ENCODE data around the gene C9. TPM values are rescaled to one million over a fixed set of nuclear protein-coding genes. Genes with fewer than 3 reads are reported as not detected.
"Not testable (repeated sequence)": the region's sequence is repeated elsewhere in the genome, so short reads cannot be mapped to it uniquely, and the experiment has no call there.

The C9 gene
- total and polyA plus RNA-seq, 12 donors: 0.17 TPM; not detected in 11

GRCh38 chr5:39240750-39241149 is 123.5 kb downstream of the C9 start:
- no peak overlapping the region for H3K27ac ChIP-seq
- ATAC-seq (no peak), DNase-seq (no peak)
- H3K36me3 ChIP-seq: peaks cover 0 to 2% (median 0%) of the 10 kb centered on the region in 9 donors
- intact Hi-C loops (cut with DNase I): no loop called here
- H3K4me1 ChIP-seq: peaks cover 0 to 5% (median 0%) of the 10 kb centered on the region in 9 donors
- H3K9me3 ChIP-seq: peaks cover 0 to 33% (median 6%) of the 10 kb centered on the region in 11 donors
- WGBS, 2 donors: 85 to 86% methylated on average over 1 of the region's 1 CpG
- no peak for TF ChIP-seq CTCF (IDR thresholded peaks at IDR 0.05)
- no peak overlapping the region for H3K4me3 ChIP-seq
- H3K27me3 ChIP-seq: no peaks in the 10 kb centered on the region

- DNase-seq (no peak), ATAC-seq (no peak)
- H3K36me3 ChIP-seq: no peaks in the 10 kb centered on the region
- no peaks in the 10 kb centered on the region for H3K27me3 ChIP-seq
- no peak overlapping the region for H3K4me3 ChIP-seq
- H3K4me1 ChIP-seq: peaks cover 0 to 5% (median 0%) of the 10 kb centered on the region in 9 donors
- 46 to 51% methylated on average over 3 of the region's 3 CpGs for WGBS, 2 donors
- H3K9me3 ChIP-seq: peaks cover 0 to 33% (median 6%) of the 10 kb centered on the region in 11 donors
- peak overlapping the region in 1 of 10 donors; percentile 44 for H3K27ac ChIP-seq
- intact Hi-C loops (cut with DNase I): no loop called here
- no peak for TF ChIP-seq CTCF (IDR thresholded peaks at IDR 0.05)
Measured at GRCh38 chr5:39238366-39239105, 125.8 kb downstream of the C9 start.

GRCh38 chr5:39236718-39237117 is 127.6 kb downstream of the C9 start:
- no peak for TF ChIP-seq CTCF (IDR thresholded peaks at IDR 0.05)
- no peak for ATAC-seq
- no peak overlapping the region for H3K27ac ChIP-seq
- peaks cover 0 to 11% (median 0%) of the 10 kb centered on the region in 9 donors for H3K4me1 ChIP-seq
- no peaks in the 10 kb centered on the region for H3K36me3 ChIP-seq
- H3K4me3 ChIP-seq: no peak overlapping the region
- DNase-seq: no peak
- no peaks in the 10 kb centered on the region for H3K27me3 ChIP-seq
- WGBS, 2 donors: 62 to 84% methylated on average over 1 of the region's 1 CpG
- H3K9me3 ChIP-seq: peaks cover 0 to 29% (median 6%) of the 10 kb centered on the region in 11 donors
- intact Hi-C loops (cut with DNase I): no loop called here

GRCh38 chr5:39235648-39236047 is 128.6 kb downstream of the C9 start:
- WGBS, 2 donors: 63 to 69% methylated on average over 3 of the region's 3 CpGs
- Histone ChIP-seq H3K4me1 (peaks cover 0 to 18% (median 0%) of the 10 kb centered on the region in 9 donors), H3K9me3 (peaks cover 0 to 19% (median 0%) of the 10 kb centered on the region in 11 donors), H3K27me3 (no peaks in the 10 kb centered on the region), H3K36me3 (no peaks in the 10 kb centered on the region), H3K4me3 (no peak overlapping the region), H3K27ac (no peak overlapping the region)
- intact Hi-C loops (cut with DNase I): no loop called here
- no peak for TF ChIP-seq CTCF (IDR thresholded peaks at IDR 0.05)
- DNase-seq (no peak), ATAC-seq (no peak)

- ATAC-seq; H3K36me3 ChIP-seq; H3K4me3 ChIP-seq; H3K27me3 ChIP-seq; H3K27ac ChIP-seq; DNase-seq; intact Hi-C loops (cut with DNase I); H3K9me3 ChIP-seq: not testable (repeated sequence)
- H3K4me1 ChIP-seq: peaks cover 0 to 18% (median 0%) of the 10 kb centered on the region in 9 donors
- WGBS, 2 donors: 71 to 81% methylated on average over 1 of the region's 1 CpG
Measured at GRCh38 chr5:39234494-39234893, 129.8 kb downstream of the C9 start.
